Stomach (tissue), 9 donors: ENCODE measurements around the gene PURB. TPM values are rescaled to one million over a fixed set of nuclear protein-coding genes. Genes with fewer than 3 reads are reported as not detected.

Experiments used
- DNase-seq, 2 donors: peaks; one replicate each; pipeline versions ENCODE4 v3.0.0 to v3.0.0-alpha.2; 2013 to 2019
- H3K27ac ChIP-seq, 5 donors: fragments of 200-600 bp in 4 of 5; sonication (generic) in 4 of 5; one replicate each; pipeline ENCODE4 v1.5.1; 2013 to 2019; ENCODE audit warnings: mild to moderate bottlenecking in 1 of 5, moderate library complexity in 1 of 5
- H3K27me3 ChIP-seq, 3 donors: fragments of 200-600 bp; sonication (generic); one replicate each; pipeline ENCODE4 v1.5.1; 2017 to 2019; ENCODE audit warnings: mixed run types in 1 of 3
- H3K36me3 ChIP-seq, 4 donors: fragments of 200-600 bp; sonication (generic); 1 replicate in 3 of 4; 2 replicates in 1 of 4; pipeline ENCODE4 v1.5.1; 2016 to 2019
- H3K4me1 ChIP-seq, 4 donors: fragments of 200-600 bp; sonication (generic); one replicate each; pipeline ENCODE4 v1.5.1; 2016 to 2019
- H3K4me3 ChIP-seq, 4 donors: fragments of 200-600 bp; sonication (generic) in 3 of 4; one replicate each; pipeline ENCODE4 v1.5.1; 2016 to 2019; ENCODE audit warnings: mild to moderate bottlenecking in 1 of 4
- H3K9me3 ChIP-seq, 4 donors: fragments of 200-600 bp; sonication (generic); one replicate each; pipeline ENCODE4 v1.5.1; 2016 to 2019
- EP300 ChIP-seq: sonication (generic); formaldehyde crosslinking; IDR thresholded peaks from one replicate; pipeline ENCODE4 v1.6.1; 2017; ENCODE audit warnings: antibody characterized with exemption
- POLR2A ChIP-seq, 4 donors: fragments of 450-650 bp; IDR thresholded peaks; one replicate each; pipeline ENCODE4 v1.6.1; 2016; ENCODE audit warnings: antibody characterized with exemption in 4 of 4, control low read depth in 2 of 4, mild to moderate bottlenecking in 1 of 4, moderate library complexity in 1 of 4
- POLR2AphosphoS5 ChIP-seq, 3 donors: sonication (generic); formaldehyde crosslinking; IDR thresholded peaks; one replicate each; pipeline ENCODE4 v1.6.1; 2016; ENCODE audit warnings: antibody characterized with exemption in 3 of 3
- WGBS, 5 donors: extraction: QIAGEN DNeasy Blood & Tissue Kit in 3 of 5; methylation state at CpG; one replicate each; pipeline versions ENCODE4 v1.1.5 to v1.1.7; 2013 to 2018; 5-methylcytosine and 5-hydroxymethylcytosine counted together
- intact Hi-C: fragments of 100-400 bp; cut with DNase I; formaldehyde crosslinking; loops from one replicate; pipeline ENCODE4 v1.15.1; 2023; ENCODE audit warnings: low total_unique reads
- polyA plus RNA-seq, 3 donors: library from polyadenylated mRNA; stranded (reverse); fragments of 200-250 nt; gene quantifications; one replicate each; pipeline ENCODE4 v1.2.3, GENCODE V29; 2013
- total RNA-seq, 5 donors: library from RNA; depleted of rRNA; stranded (reverse); fragments of >200 nt; gene quantifications; one replicate each; pipeline versions ENCODE4 v1.1.0 to v1.2.3, GENCODE V29; 2014 to 2016
- TF ChIP-seq, protein P1 (sequence below), 7 experiments: fragments of 450-650 bp in 4 of 7; fragments of 200-600 bp in 3 of 7; sonication (generic) in 3 of 7; IDR thresholded peaks; one replicate each; pipeline ENCODE4 v1.5.1; 2016 to 2019; ENCODE audit warnings: antibody characterized with exemption in 7 of 7, control low read depth in 2 of 7, mild to moderate bottlenecking in 1 of 7
- donor health status: healthy with polysubstance abuse.
- donor health status: Bipolar disorder and iron deficiency.
- donor health status: healthy.

The PURB gene
- total and polyA plus RNA-seq, 8 donors: 4.7 to 58.7 (median 13.0) TPM

GRCh38 chr7:44917465-44917864 is 32.1 kb upstream of the PURB start:
- Histone ChIP-seq H3K27me3 (no peaks in the 10 kb centered on the region), H3K4me1 (peaks cover 0 to 12% (median 3%) of the 10 kb centered on the region in 4 donors), H3K27ac (no peak overlapping the region), H3K4me3 (no peak overlapping the region), H3K9me3 (no peaks in the 10 kb centered on the region), H3K36me3 (no peaks in the 10 kb centered on the region)
- TF ChIP-seq POLR2AphosphoS5 (IDR thresholded peaks at IDR 0.05) (no peak), EP300 (no peak), POLR2A (IDR thresholded peaks at IDR 0.05) (no peak)
- TF ChIP-seq, protein P1, sequence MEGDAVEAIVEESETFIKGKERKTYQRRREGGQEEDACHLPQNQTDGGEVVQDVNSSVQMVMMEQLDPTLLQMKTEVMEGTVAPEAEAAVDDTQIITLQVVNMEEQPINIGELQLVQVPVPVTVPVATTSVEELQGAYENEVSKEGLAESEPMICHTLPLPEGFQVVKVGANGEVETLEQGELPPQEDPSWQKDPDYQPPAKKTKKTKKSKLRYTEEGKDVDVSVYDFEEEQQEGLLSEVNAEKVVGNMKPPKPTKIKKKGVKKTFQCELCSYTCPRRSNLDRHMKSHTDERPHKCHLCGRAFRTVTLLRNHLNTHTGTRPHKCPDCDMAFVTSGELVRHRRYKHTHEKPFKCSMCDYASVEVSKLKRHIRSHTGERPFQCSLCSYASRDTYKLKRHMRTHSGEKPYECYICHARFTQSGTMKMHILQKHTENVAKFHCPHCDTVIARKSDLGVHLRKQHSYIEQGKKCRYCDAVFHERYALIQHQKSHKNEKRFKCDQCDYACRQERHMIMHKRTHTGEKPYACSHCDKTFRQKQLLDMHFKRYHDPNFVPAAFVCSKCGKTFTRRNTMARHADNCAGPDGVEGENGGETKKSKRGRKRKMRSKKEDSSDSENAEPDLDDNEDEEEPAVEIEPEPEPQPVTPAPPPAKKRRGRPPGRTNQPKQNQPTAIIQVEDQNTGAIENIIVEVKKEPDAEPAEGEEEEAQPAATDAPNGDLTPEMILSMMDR (IDR thresholded peaks at IDR 0.05): no peak
- intact Hi-C loops: loop anchor here (5.0 kb wide), 1 partner anchor 325 kb away; no protein-coding TSS in a partner anchor
- 92 to 97% (median 92%) methylated on average over 2 of the region's 2 CpGs for WGBS, 5 donors
- DNase-seq: no peak

- TF ChIP-seq, protein P1 (IDR thresholded peaks at IDR 0.05): no peak
- TF ChIP-seq POLR2A (IDR thresholded peaks at IDR 0.05) (no peak), POLR2AphosphoS5 (IDR thresholded peaks at IDR 0.05) (no peak), EP300 (no peak)
- H3K9me3 ChIP-seq: no peaks in the 10 kb centered on the region
- H3K27ac ChIP-seq: no peak overlapping the region
- H3K36me3 ChIP-seq: no peaks in the 10 kb centered on the region
- DNase-seq: peak in 1 of 2 donors; percentile 76
- no peak overlapping the region for H3K4me3 ChIP-seq
- no peaks in the 10 kb centered on the region for H3K27me3 ChIP-seq
- intact Hi-C loops: loop anchor here (5.0 kb wide), 1 partner anchor 323 kb away; no protein-coding TSS in a partner anchor
- 75 to 84% (median 77%) methylated on average over 10 of the region's 10 CpGs for WGBS, 5 donors
- peaks cover 0 to 5% (median 0%) of the 10 kb centered on the region in 4 donors for H3K4me1 ChIP-seq
These were observed 29.8 kb upstream of the PURB start for GRCh38 chr7:44914992-44915607.

- no peaks in the 10 kb centered on the region for H3K9me3 ChIP-seq
- no peaks in the 10 kb centered on the region for H3K27me3 ChIP-seq
- peak overlapping the region in 1 of 5 donors; percentile 22 for H3K27ac ChIP-seq
- peak; percentile 36 to 76 for DNase-seq
- no peak for TF ChIP-seq EP300
- H3K4me3 ChIP-seq: no peak overlapping the region
- no peaks in the 10 kb centered on the region for H3K36me3 ChIP-seq
- 25 to 67% (median 45%) methylated on average over 6 to 7 of the region's 7 CpGs for WGBS, 5 donors
- peaks cover 0 to 5% (median 0%) of the 10 kb centered on the region in 4 donors for H3K4me1 ChIP-seq
- intact Hi-C loops: no loop called here
These were observed 27.5 kb upstream of the PURB start for GRCh38 chr7:44912775-44913347.

- Histone ChIP-seq H3K27me3 (no peaks in the 10 kb centered on the region), H3K4me1 (peaks cover 0 to 5% (median 0%) of the 10 kb centered on the region in 4 donors), H3K27ac (no peak overlapping the region), H3K36me3 (no peaks in the 10 kb centered on the region), H3K9me3 (no peaks in the 10 kb centered on the region), H3K4me3 (no peak overlapping the region)
- WGBS, 5 donors: 68 to 77% (median 74%) methylated on average over 4 to 8 of the region's 8 CpGs
- intact Hi-C loops: no loop called here
- DNase-seq: peak in 1 of 2 donors; percentile 16
- TF ChIP-seq POLR2AphosphoS5 (IDR thresholded peaks at IDR 0.05) (no peak), EP300 (no peak), POLR2A (IDR thresholded peaks at IDR 0.05) (no peak)
- TF ChIP-seq, protein P1 (IDR thresholded peaks at IDR 0.05): no peak
These were observed 26.6 kb upstream of the PURB start for GRCh38 chr7:44911911-44912310.
